DND-41 (cell line): ENCODE measurements around the gene CAMKMT.

Experiments used
- ATAC-seq: fragments of 200-7000 bp; cut with Tn5 transposase; 3 replicates; pipeline ENCODE4 v1.9.1; 2021; ENCODE audit warnings: low read depth; ENCODE audit not compliant: insufficient read depth
- DNase-seq: peaks from one replicate; pipeline ENCODE4 v3.0.0-alpha.2; 2020
- H2AFZ ChIP-seq: 2 replicates; pipeline ENCODE4 v1.6.0; 2012; ENCODE audit warnings: low read depth, low read length
- H3K27ac ChIP-seq: 2 replicates; pipeline ENCODE4 v1.5.1; 2012; ENCODE audit warnings: low read length, inconsistent platforms
- H3K27me3 ChIP-seq: fragments of 200-600 bp; sonication (generic); 2 replicates; pipeline ENCODE4 v1.6.0; 2012; ENCODE audit warnings: low read length, mild to moderate bottlenecking, inconsistent platforms; ENCODE audit not compliant: insufficient read depth, poor library complexity
- H3K36me3 ChIP-seq: 2 replicates; pipeline ENCODE4 v1.5.1; 2012; ENCODE audit warnings: low read length, inconsistent platforms; ENCODE audit not compliant: insufficient read depth
- H3K4me1 ChIP-seq: 2 replicates; pipeline ENCODE4 v1.5.1; 2012; ENCODE audit warnings: mild to moderate bottlenecking, low read length; ENCODE audit not compliant: insufficient read depth
- H3K4me2 ChIP-seq: 2 replicates; pipeline ENCODE4 v1.6.0; 2012; ENCODE audit warnings: mild to moderate bottlenecking, moderate library complexity, low read length, inconsistent platforms; ENCODE audit not compliant: insufficient read depth
- H3K4me3 ChIP-seq, 2 experiments: fragments of 200-600 bp in 1 of 2; shearing (Covaris generic) in 1 of 2; 2 replicates each; pipeline ENCODE4 v1.5.1; 2012 to 2016; ENCODE audit warnings: inconsistent platforms in 2 of 2, low read length in 2 of 2, mild to moderate bottlenecking in 2 of 2, low read depth in 1 of 2, moderate library complexity in 1 of 2
- H3K79me2 ChIP-seq: 2 replicates; pipeline ENCODE4 v1.6.0; 2012; ENCODE audit warnings: low read length, inconsistent platforms; ENCODE audit not compliant: insufficient read depth
- H3K9ac ChIP-seq: 2 replicates; pipeline ENCODE4 v1.6.0; 2012; ENCODE audit warnings: low read depth, mild to moderate bottlenecking, inconsistent platforms, low read length, moderate library complexity
- H3K9me3 ChIP-seq: 2 replicates; pipeline ENCODE4 v1.5.1; 2012; ENCODE audit warnings: low read length, moderate library complexity, mild to moderate bottlenecking, inconsistent platforms; ENCODE audit not compliant: insufficient read depth, severe bottlenecking
- H4K20me1 ChIP-seq: 2 replicates; pipeline ENCODE4 v1.6.0; 2012; ENCODE audit warnings: low read length; ENCODE audit not compliant: insufficient read depth
- EZH2 ChIP-seq: IDR thresholded peaks from 3 replicates; pipeline ENCODE4 v1.6.1; 2012; ENCODE audit warnings: borderline replicate concordance, low read depth, mild to moderate bottlenecking, moderate library complexity, low read length, inconsistent platforms; ENCODE audit not compliant: severe bottlenecking
- TF ChIP-seq, protein P1 (sequence below): IDR thresholded peaks from 2 replicates; pipeline ENCODE4 v1.5.1; 2012; ENCODE audit warnings: borderline replicate concordance, low read length, moderate library complexity, mild to moderate bottlenecking; ENCODE audit not compliant: poor library complexity, severe bottlenecking; ENCODE audit errors: extremely low read depth

CAMKMT gene

GRCh38 chr2:44787663-44788062 is 425.9 kb downstream of the CAMKMT start:
- Histone ChIP-seq H3K27me3 (no peaks in the 10 kb centered on the region), H3K79me2 (no peaks in the 10 kb centered on the region), H3K4me2 (no peak overlapping the region), H3K9me3 (peaks cover 2% of the 10 kb centered on the region), H3K4me1 (no peaks in the 10 kb centered on the region), H3K9ac (no peak overlapping the region), H4K20me1 (no peaks in the 10 kb centered on the region), H3K27ac (no peak overlapping the region), H3K36me3 (no peaks in the 10 kb centered on the region), H3K4me3 (no peak overlapping the region), H2AFZ (no peak overlapping the region)
- ATAC-seq: no peak
- DNase-seq: no peak
- TF ChIP-seq EZH2: no peak
- TF ChIP-seq, protein P1, sequence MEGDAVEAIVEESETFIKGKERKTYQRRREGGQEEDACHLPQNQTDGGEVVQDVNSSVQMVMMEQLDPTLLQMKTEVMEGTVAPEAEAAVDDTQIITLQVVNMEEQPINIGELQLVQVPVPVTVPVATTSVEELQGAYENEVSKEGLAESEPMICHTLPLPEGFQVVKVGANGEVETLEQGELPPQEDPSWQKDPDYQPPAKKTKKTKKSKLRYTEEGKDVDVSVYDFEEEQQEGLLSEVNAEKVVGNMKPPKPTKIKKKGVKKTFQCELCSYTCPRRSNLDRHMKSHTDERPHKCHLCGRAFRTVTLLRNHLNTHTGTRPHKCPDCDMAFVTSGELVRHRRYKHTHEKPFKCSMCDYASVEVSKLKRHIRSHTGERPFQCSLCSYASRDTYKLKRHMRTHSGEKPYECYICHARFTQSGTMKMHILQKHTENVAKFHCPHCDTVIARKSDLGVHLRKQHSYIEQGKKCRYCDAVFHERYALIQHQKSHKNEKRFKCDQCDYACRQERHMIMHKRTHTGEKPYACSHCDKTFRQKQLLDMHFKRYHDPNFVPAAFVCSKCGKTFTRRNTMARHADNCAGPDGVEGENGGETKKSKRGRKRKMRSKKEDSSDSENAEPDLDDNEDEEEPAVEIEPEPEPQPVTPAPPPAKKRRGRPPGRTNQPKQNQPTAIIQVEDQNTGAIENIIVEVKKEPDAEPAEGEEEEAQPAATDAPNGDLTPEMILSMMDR: no peak

GRCh38 chr2:44789446-44789845 is 427.7 kb downstream of the CAMKMT start:
- Histone ChIP-seq H3K27me3 (no peaks in the 10 kb centered on the region), H4K20me1 (no peaks in the 10 kb centered on the region), H3K9ac (no peak overlapping the region), H3K4me3 (no peak overlapping the region), H3K4me1 (no peaks in the 10 kb centered on the region), H3K9me3 (peaks cover 2% of the 10 kb centered on the region), H3K27ac (no peak overlapping the region), H2AFZ (no peak overlapping the region), H3K4me2 (no peak overlapping the region), H3K79me2 (no peaks in the 10 kb centered on the region), H3K36me3 (no peaks in the 10 kb centered on the region)
- DNase-seq: no peak
- TF ChIP-seq, protein P1: no peak
- no peak for TF ChIP-seq EZH2
- no peak for ATAC-seq

DNA sequence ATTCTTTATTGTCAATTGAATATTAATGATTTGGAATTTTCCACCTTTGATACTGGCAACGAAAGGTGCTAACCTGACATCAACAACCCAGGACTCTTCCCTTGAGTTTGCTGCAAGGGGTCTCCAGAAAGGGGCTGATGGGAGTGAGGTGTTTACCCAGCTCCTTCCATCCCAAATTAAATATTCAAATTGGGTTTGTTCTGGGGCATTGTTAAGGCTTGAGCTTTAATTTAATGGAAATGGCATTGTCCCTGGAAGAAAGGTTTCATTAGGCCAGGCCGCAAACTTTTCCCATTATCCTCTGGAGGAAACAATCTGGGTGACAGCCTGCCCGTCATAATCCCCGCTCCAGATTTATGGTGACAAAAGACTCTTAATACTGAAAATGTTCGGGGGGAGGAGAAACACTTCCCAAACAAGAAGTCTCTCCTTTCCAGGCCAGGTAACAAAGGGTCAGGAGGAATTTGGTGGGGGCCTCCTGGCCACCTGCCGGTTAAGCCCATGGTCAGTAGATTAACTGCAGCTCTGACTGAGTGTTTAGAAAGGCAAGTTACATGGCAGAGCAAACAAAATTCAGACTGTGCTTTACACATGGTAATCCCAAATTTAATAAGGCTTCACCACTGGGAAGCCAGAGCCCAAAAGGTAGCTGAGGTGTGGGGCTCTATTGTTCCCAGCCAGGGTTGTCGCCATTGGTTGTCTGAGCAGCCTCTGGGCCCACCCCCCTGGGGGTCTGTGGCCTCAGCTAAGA is 428.4 kb downstream of the CAMKMT start:
- Histone ChIP-seq H3K79me2 (no peaks in the 10 kb centered on the region), H3K27me3 (no peaks in the 10 kb centered on the region), H2AFZ (no peak overlapping the region), H3K9me3 (peaks cover 2% of the 10 kb centered on the region), H3K36me3 (no peaks in the 10 kb centered on the region), H3K4me1 (no peaks in the 10 kb centered on the region), H3K27ac (no peak overlapping the region), H3K4me2 (no peak overlapping the region), H3K9ac (no peak overlapping the region), H4K20me1 (no peaks in the 10 kb centered on the region), H3K4me3 (no peak overlapping the region)
- TF ChIP-seq EZH2: no peak
- TF ChIP-seq, protein P1: no peak
- ATAC-seq (no peak), DNase-seq (no peak)
